ENCODE results near the gene LYPD6B.
A peak's percentile ranks its signal among the peaks of the same experiment; 100 is the strongest.

LYPD6B gene

DNA sequence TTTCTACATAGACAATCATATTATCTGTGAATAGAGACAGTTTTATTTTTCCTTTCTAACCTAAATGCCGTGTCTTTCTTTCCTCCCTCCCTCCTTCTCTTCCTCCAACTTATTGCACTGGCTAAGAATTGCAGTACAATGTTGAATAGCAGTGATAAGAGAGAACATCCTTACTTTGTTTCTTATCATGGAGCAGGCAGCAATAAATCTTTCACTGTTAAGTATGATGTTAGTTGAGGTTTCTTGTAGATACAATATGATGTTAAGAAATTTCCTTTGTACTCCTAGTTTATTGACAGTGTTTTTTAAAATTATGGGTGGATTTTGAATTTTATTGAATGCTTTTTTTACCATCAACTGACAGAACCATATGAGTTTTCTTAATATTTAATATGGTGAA is 6.0 kb downstream of the LYPD6B start:
- DNase-seq (ENCODE audit: low read depth): no peak
- TF ChIP-seq, protein P1, sequence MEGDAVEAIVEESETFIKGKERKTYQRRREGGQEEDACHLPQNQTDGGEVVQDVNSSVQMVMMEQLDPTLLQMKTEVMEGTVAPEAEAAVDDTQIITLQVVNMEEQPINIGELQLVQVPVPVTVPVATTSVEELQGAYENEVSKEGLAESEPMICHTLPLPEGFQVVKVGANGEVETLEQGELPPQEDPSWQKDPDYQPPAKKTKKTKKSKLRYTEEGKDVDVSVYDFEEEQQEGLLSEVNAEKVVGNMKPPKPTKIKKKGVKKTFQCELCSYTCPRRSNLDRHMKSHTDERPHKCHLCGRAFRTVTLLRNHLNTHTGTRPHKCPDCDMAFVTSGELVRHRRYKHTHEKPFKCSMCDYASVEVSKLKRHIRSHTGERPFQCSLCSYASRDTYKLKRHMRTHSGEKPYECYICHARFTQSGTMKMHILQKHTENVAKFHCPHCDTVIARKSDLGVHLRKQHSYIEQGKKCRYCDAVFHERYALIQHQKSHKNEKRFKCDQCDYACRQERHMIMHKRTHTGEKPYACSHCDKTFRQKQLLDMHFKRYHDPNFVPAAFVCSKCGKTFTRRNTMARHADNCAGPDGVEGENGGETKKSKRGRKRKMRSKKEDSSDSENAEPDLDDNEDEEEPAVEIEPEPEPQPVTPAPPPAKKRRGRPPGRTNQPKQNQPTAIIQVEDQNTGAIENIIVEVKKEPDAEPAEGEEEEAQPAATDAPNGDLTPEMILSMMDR (conservative IDR thresholded peaks at IDR 0.05; ENCODE audit: control insufficient read depth, insufficient read depth, low read depth, low read length): no peak
- H3K4me3 ChIP-seq (ENCODE audit: control insufficient read depth, low read depth, low read length): no peak overlapping the region

DNA sequence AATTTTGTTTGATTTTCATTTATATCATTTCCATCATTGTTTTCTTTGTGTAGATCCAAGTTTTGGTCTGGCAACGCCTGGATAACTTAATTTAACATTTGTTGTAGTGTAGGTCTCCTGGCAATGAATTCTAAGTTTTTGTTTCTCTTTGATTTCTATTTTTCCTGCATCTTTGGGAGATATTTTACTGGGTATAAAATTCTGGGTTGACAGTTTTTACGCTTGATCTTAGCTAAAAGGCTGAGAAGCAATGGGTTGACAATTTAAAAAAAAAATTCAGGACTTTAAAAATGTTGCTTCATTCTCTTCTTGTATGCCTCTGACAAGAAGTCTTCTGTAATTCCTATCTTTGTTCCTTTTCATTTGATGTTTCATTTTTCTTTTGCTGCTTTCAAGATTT is 8.6 kb downstream of the LYPD6B start:
- TF ChIP-seq, protein P1 (conservative IDR thresholded peaks at IDR 0.05; ENCODE audit: control insufficient read depth, insufficient read depth, low read depth, low read length): no peak
- H3K4me3 ChIP-seq (ENCODE audit: control insufficient read depth, low read depth, low read length): no peak overlapping the region
- no peak for DNase-seq (ENCODE audit: low read depth)

DNA sequence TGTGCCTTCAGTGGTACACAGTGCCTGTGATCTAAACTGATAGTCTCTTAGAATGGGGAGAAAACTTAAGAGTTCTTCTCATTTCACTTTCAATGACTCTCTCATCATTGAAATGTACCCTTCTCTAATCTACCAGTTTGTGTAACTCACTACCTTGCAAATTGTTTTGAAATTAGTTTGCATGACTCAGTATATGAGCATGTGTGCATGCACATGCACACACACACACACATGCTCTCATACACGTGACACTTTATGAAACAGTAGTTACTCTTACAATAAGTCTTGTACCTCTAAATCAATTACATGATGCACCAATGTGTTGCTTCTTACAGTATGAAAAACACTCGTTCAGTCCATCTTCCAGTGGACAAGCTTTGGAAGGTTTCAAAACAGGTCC is 10.6 kb downstream of the LYPD6B start:
- DNase-seq (ENCODE audit: low read depth): peak; percentile 18
- TF ChIP-seq, protein P1 (conservative IDR thresholded peaks at IDR 0.05; ENCODE audit: control insufficient read depth, insufficient read depth, low read depth, low read length): no peak
- no peak overlapping the region for H3K4me3 ChIP-seq (ENCODE audit: control insufficient read depth, low read depth, low read length)

DNA sequence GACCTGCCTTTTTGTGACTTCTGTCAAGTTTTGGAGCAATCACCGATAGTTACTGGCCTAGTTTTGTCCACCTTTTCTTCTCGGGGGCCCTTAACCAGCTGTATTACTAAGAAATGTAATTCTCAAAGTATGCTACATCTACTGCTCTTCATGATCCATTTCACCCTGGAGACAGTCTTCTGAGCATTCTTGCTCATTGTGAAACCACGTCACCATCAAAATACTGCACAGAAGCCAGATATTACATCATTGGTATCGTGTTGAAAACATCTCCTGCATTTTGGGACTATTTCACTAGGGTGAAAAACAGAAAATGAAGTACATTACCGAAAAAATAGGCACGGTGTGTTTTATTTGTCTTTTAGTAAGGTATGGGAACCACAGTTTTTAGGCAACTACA is 11.7 kb downstream of the LYPD6B start:
- TF ChIP-seq, protein P1 (conservative IDR thresholded peaks at IDR 0.05; ENCODE audit: control insufficient read depth, insufficient read depth, low read depth, low read length): no peak
- no peak overlapping the region for H3K4me3 ChIP-seq (ENCODE audit: control insufficient read depth, low read depth, low read length)
- peak; percentile 64 for DNase-seq (ENCODE audit: low read depth)

DNA sequence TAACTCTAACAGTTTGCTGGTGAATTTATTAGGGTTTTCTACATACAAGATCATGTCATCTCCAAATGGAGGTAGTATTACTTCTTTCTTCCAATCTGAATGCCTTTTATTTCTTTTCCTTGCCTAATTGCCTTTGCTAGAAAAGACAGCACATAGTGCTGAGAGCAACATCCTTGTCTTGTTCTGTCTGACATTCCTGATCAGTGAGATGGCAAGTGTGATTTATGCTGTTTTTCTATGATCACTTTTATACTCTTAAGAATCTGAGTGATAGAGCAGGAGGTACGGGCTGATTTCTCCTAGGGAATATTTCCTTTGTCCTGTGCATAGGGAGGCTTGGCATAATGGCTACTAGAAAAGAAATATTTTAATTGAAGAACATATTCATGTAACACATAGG is 17.3 kb downstream of the LYPD6B start:
- TF ChIP-seq, protein P1 (conservative IDR thresholded peaks at IDR 0.05; ENCODE audit: control insufficient read depth, insufficient read depth, low read depth, low read length): no peak
- no peak for DNase-seq (ENCODE audit: low read depth)
- no peak overlapping the region for H3K4me3 ChIP-seq (ENCODE audit: control insufficient read depth, low read depth, low read length)

DNA sequence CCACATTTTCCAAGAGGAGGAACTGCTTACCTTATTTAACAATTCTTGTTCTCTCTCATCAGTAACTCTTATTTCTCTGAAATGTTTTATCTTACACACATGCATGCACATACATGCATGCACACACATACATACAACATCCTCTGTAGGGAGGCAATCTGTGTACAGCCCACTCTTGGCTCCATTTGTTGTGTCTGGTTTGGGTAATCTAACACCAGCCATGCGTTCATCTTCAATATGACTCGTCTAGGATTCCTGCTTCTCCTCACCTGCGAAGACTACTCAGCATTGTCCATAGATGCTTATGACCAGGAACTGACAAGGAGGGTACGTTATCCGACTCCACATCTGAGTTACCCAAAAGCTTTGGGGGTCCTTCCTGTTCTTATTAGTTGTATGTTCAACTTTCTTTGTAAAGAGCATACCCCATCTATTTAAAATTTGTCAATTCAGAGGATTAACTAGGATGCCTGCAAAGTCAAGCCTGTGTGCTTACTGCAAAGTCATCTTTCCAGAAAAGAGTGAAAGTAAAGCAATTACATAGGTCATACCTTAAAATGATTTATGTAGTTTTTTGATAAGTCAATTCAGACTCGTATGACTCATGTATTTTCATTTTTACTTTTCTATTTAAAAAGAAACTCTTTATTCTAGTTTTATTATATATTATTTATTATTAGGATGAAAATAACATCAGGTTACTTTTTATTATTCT is 18.2 kb downstream of the LYPD6B start:
- H3K4me3 ChIP-seq (ENCODE audit: control insufficient read depth, low read depth, low read length): no peak overlapping the region
- TF ChIP-seq, protein P1 (conservative IDR thresholded peaks at IDR 0.05; ENCODE audit: control insufficient read depth, insufficient read depth, low read depth, low read length): no peak
- no peak for DNase-seq (ENCODE audit: low read depth)
